GM21528 (cell line): ENCODE results near the gene KSR2.
"Not testable (repeated sequence)": the region's sequence is repeated elsewhere in the genome, so short reads cannot be mapped to it uniquely, and the experiment has no call there.

ENCODE experiments used
- ATAC-seq: cut with Tn5 transposase; IDR thresholded peaks from one replicate; pipeline ENCODE4 v1.9.1; 2021; ENCODE audit warnings: mild to moderate bottlenecking, moderate library complexity; ENCODE audit not compliant: unreplicated experiment, low FRiP score

The KSR2 gene

DNA sequence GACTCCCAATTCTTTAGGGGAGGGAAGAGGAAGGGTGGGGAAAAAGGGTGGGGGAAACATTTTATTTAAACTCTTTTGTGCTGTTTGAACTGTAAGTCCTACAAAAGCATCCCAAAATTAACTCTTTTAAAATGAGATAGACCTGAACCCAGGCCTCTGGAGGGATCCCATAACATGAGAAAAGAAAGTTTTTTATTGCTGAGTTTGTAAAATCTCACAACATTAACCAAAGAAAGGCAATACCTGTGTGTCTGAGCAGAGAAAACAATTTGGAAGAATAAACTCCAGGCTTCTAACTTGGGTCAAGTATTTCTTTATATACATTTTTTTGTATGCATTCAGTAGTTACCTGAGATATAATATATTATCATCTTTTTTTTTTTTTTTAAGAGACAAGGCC is 107.1 kb downstream of the KSR2 start:
- ATAC-seq, result no peak

DNA sequence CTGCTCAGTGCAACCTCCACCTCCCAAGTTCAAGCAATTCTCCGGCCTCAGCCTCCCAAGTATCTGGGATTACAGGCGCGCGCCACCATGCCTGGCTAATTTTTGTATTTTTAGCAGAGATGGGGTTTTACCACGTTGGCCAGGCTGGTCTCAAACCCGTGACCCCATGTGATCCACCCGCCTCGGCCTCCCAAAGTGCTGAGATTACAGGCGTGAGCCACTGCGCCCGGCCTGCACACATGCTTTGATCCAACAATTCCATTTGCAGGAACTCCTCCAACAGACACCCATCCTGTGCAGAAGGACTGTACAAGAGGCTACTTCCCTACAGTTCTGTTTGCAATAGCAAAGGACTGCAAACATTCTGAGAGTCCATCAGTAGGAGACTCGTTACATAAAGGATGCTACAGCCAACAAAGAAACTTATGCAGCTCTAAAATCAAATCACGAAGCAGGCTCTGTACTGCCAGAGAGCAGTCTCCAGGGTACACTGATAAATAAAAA is 108.0 kb downstream of the KSR2 start:
- not testable (repeated sequence) for ATAC-seq

DNA sequence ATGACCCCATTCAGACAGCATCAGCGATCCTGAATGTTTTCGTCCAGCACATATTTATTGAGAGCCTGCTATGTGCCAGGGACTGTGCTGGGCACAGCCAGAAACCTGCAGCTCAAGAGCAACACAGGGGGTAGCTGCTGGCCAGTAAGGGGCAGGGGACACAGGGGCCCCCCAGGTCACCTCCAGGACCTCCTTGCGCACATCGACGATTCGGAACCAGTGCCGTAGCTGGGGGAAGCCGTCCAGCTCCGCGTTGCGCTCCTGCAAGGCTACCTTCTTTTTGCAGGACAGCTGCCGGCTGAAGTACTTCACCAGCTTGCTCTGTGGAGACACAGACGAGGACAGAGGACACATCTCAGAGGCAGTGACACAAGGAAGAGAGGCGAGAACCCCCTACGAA is 108.7 kb downstream of the KSR2 start:
- no peak for ATAC-seq

DNA sequence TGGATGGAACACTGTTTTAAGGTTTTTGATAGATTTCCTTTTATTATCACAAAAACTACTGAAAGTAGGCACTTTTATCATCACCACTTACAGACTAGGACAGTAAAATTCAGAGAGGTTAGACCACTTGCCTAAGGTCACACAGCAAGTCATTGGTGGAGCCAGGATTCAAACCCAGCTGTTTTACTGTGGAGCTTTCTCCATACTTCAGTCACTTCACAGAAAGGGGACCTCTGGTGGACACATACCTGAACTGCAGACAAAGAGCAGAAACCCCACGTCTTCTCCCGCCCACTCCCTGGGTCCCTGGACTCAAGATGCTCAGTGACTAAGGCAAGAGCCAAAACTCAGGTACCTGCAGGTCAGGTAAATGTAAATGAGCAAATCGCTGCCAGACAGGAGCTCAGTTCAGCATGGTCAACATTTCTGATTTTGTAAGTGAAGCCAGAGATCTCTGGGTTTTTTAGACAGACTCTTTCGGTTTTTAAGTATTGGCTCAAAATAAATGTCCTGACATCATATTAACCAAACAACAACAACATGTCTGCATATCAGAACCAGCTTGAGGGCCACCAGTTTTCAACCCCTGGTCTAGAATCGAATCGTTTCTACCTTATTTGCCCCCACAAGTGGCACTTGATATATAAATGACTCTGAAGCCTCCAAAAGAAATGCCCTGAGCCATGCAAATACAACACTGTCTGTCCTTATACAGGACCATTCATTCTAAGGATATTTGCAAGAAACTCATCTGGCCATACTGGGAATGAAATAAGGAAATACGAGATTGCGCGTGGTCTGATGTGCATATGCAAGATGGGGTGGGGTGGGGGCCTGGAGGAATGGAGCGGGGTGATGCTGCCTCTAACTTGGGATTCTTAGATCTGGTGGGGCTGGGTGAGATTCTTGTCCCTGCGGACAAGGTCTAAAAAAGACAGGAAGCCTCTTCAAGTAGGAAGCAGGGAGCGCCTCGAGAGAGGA is 110.9 kb downstream of the KSR2 start:
- no peak for ATAC-seq

DNA sequence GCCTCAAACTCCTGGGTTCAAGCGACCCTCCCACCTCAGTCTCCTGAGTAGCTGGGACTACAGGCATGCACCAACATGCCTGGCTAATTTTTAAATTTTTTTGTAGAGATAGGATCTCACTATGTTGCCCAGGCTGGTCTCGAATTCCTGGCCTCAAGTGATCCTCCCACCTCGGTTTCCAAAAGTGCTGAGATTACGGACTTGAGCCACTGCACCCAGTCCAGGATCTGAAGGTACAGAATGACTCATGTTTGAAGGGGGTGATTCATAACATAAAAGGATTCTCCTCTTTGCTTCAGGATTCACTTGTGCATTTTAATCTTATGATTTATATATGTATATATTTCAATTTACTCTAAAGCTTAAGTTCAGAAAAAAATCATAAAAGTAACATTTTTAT is 111.7 kb downstream of the KSR2 start:
- ATAC-seq, result not testable (repeated sequence)

DNA sequence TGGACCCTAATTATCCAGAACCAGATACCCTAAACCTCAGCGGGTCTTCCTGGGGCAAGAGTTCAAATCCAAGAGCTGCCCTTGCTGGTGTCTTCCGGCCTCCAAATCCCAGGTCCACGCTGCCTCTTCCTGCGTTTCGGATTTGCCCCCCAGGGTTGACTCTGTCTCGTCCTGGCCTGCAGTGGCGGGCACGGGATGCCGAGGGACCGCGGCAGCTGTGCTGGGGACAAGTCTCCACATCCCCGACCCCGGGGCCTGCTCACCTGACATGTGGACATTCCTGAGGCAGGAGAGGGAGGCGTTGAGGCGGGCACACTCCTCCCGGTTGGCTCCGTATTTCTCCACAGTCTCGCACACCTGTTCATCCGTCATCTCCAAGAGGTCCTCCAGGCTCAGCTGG is 113.6 kb downstream of the KSR2 start:
- ATAC-seq, result no peak

DNA sequence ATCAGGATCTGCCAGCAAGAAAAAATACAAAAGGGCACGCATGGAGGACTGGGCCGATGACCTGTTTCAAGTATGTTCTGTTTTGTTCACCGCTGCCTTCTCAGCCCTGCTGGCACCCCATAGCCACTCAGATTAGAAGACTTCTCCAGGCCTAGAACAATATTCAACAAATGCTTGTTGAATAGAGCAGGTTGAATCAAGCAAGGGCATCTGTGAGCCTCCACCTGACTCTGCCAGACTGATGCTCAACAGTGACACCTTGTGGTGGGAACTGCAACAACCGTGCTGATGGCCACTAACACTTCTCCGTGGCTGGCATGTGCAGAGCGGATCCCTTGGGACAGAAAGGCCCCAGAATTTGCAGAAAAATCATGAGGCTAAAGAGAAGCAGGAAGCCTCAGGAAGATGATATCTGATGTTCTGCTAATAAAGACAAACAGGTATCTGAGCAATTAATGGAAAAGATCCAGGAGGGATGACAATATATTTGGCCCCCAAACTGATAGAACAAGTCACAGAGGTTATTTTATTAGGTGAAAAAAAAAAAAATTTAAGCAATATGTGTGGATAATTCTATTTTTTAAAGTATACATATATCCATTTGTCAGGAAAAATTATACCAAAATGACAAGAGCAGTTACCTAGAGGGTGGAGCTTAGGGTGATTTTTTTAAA is 114.3 kb downstream of the KSR2 start:
- ATAC-seq, result no peak

DNA sequence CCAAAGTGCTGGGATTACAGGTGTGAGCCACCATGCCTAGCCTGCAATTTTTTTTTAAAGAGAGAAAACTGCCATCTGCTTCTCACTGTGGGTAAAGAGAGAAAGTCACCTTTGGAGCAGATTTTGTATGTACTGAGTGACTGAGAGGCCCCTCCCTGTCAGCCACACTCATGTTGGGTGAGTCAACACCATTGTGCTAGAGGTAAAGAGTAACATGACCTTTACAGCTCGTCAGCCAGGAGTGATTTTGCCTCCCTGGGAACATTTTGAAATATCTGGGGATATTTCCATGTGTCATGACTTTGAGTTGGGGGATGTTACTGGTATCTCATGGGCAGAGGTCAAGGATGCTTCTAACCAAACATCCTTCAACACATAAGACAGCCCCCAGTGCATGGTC is 115.2 kb downstream of the KSR2 start:
- ATAC-seq, result no peak

DNA sequence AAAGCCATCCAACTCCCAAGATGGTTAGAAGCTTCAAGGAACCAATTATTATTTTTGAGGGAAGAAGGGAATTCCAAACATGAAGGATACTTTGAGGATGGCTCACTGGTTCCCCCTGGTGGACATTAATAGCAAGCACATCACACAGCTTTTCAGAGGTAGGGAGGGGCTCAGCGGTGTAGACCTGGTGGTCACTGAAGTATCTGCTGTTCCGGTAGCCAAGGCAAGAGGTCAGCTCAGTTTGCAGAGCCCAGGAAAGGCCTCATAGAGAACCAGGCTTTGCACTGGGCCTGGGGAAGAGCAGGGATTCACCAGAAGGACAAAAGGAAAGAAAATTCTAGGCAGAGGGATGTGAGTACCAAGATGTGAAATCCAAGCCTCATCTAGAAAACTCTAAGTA is 118.7 kb downstream of the KSR2 start:
- no peak for ATAC-seq

DNA sequence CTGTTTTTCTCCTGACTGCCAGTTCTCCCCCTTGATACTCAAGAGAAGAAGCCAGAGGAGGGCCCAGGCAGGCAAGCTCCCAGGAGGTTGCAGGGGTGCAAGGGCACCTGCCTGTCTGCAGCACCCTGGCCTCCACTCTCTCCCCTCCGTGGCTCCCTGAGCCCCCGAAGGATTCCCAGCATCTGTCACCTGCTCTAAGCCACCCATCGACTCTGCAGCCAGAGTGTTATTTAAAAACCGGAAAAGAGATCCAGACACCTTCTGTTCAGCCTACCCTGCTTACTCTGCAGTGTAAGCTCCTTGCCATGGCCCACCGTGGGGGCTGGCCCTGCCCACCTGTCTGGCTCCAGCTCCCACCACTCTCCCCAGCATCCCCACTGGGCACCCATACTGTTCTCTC is 121.4 kb downstream of the KSR2 start:
- no peak for ATAC-seq

DNA sequence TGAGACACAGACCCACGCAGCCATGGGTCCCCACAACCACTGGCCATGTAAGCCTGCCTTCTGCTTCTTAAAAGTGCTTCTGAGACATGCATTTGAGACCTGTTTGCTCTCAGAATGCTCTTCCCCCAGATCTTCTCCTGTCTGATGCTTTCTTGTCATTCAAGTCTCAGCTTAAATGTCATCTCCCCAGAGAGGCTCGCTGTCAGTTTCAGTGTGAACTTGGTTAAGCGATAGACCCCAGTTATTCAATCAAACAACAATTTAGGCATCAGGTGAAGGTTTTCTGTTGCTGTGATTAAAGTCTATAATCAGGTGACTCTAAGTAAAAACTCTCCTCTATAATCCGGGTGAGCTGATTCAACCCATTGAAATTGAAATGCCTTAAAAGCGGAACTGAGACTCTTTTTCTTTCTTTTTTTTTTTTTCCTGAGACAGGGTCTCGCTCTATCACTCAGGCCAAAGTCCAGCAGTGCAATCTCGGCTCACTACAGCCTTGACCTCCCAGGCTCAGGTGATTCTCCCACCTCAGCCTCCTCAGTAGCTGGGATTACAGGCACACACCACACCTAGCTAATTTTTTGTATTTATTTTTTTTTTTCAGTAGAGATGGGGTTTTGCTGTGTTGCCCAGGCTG is 123.4 kb downstream of the KSR2 start:
- no peak for ATAC-seq

DNA sequence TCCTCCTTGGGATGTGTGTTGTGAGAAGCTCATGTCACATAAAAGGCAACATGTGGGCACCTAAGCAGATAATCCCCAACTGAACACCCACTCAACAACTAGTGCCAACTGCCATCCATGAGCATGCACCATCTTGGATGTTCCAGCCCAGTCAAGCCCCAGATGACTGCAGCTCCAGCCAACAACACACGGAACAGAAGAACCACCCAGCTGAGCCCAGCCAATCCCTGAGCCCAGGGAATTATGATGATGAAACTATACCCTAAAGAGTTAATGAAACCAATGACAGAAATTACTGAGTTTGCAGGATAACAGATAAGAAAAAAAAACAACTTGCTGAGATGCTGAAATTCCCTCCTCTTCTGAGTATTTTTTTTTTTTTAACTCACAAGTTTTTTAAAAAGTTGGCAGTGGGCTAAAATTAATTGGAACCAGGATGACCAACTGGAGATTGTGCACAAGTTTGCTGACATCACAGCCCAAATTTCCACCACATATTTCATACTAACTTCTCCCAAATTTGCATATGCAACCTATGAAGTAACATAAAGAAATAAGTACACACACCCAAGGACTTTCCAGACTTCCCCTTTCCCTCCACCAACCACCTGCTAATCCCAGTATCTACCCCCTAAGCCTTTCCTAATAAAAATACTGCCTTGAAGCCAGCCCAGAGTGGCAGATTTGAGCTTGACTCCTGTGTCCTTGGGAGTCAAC is 124.5 kb downstream of the KSR2 start:
- ATAC-seq, result no peak

DNA sequence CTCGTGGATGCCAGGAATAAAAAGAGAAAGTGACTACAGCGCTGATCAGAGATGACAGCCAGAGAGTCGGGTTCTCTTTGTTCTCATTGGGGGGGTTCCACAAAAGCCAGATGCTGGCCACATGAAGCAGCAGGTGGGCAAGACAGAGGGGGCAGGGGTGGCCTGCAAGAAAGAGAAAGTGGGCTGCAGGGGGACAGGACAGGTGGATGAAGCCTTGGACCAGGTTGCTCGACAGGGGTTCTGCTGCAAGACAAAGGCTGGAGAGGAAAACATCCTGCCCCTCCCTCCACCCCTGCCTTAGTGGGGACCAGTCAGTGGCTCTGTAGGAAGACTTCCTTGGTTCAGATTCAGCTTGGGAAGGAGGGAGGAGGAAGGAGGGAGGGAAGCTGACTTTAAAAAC is 126.2 kb downstream of the KSR2 start:
- ATAC-seq, result no peak

DNA sequence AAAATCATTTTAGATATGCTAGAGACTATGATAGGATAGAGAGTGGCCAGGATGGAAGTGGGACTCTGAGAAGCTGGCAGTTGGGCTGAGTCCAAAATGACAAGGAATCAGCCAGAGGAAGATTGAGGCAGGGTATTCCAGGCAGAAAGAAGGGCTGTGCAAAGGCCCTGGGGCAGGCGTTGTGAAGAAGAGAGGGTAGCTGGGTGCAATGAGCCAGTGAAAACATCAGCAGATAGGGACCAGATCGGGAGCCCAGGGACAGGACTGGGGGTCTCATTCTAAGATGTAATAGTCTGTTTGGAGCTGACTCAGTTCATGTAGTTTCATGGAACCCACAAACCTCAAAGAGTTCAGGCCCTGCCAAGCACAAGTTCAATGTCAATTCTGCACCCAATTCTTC is 126.6 kb downstream of the KSR2 start:
- no peak for ATAC-seq

DNA sequence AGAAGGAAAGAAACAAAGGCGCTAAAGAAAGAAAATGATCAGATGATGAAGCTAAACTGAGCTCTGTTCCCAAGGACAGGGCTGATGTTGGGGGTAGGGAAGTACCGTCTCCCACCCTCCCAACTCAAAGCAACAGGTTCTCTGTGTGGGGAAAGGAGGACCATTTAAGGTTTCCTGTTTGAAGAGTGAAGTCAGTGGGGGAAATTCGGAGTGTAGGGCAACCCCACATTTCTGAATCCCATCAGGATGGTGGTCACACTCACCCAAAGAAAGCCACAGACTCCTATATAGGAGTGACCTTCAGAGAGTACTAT is 131.1 kb downstream of the KSR2 start:
- ATAC-seq, result no peak

DNA sequence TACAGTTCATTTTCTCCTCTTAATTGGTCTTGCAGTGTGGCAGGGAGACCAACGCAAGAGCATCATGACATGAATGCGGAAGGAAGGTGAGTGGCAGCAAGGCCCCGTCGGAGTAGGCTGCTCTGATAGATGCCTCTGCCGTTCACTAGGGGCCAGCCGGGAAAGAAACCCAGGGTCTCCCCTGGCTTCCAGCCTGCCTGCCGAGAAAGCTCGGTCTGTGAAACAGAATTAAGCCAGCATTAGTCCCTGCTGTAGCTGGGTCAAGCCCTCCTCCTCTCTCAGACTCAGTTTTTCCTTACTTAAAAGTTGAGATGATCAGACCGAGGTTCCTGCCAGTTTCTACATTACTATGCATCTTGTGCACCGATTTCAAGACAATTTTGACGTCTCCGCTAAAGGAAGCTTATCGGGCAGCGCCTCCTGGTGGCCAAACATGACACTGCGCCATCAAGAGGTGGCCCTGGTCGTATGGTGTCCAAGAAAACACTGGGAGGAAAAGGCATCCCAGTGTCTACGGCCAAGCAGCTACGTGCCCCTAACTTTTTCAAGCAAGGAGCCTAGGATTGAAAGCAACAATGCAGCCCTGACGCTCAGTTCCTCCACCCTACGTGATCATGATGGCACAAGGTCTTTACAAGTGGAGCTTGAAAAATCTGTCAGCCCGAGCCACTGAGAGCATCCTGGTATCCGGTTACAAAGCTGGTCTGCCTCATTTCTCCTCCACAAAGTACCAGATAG is 131.6 kb downstream of the KSR2 start:
- ATAC-seq, result no peak

DNA sequence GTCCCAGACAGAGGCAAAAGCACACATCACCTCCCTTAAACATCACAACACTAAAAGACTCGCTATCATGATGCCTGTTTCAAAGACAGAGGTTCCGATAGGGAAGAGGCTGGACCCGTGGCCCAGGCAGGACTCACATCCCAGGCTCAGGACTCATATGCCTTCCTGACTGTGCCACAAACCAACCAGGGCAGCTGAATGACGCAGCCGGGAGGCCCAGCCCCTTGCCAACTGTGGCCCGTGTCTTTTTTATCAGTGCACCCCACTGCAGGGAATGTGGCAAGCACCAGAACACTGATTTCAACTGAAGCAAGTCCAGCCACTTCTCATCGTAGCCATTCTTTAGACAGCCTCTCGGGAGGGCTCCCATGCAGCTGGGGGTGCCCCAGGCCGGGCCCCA is 132.3 kb downstream of the KSR2 start:
- ATAC-seq, result no peak

DNA sequence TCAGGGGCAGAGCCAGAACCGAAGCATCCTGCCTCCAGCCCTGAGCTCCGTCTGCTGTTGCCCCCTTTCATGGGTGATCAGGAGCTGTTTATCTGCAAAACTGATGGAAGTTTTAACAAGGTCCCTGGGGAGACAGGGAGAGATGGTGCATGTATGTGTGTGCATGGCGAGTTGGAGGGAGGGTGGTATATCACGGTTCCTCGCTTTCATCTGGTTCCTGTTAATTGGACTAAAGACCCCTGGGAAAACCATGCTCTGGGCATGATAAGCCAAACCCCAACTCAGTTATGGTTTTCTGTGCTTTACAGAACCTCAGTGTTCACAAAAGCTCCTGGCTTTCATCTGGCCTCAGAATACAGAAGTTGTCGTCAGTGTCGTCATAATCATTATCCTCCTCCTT is 133.6 kb downstream of the KSR2 start:
- no peak for ATAC-seq

DNA sequence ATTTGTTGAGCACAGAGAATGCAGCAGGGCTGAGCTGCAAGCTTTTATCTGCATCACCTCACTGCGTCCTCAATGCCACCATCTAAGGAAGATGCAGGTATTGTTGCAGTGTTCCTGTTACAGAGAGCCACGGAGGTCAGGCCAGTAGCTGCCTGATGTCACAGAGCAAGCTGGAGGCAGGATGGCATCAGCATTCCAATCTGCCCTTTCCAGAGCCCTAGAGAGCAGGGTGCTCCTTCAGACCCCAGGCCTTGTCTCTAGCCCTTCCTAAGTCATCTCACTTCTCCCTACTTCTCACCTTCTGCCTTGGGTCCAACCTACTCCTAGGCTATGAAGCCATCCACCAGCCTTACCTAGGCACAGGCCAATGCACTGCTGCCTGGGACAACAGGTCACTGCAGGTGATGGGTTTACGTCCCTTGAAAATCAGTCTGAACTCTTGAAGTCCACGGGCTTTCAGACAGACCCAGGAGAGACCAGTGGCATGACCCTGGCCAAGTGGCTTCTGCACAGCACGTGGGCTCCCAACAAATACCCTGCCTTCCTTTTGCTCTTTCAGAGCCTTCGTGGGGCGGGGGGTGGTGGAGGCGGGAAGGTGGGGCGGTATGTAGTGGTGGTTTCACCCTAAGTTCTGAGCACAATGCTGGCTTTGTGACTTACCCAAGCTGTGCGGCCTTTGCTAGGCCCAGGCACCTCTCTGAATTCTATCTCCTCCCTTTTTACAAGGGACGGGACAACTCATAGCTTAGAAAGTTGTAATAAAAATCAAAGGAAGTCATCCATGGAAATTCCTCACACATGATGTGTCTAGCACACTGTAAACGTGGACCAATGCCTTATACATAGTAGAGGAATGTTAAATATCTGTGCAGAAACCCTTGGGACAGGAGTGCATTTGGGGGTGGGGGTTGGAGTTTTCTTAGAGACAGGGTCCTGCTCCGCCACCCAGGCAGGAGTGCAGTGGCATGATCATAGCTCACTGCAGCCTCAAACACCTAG is 136.0 kb downstream of the KSR2 start:
- no peak for ATAC-seq
